ENCODE data around the gene MAPK11. TPM values are rescaled to one million over a fixed set of nuclear protein-coding genes. Genes with fewer than 3 reads are reported as not detected.

MAPK11 gene
- total RNA-seq, 2 donors from 2014 or later: 11.4 to 14.1 TPM

GRCh38 chr22:50308986-50309600 lies 38.9 kb upstream of the MAPK11 start:
- no peak for DNase-seq (ENCODE audit: low spot score)
- WGBS: 53% methylated on average over 6 of the region's 9 CpGs
- peaks cover 12% of the 10 kb centered on the region for H3K4me1 ChIP-seq (replicated peaks)
- intact Hi-C loops (cut with DNase I): no loop called here
- H3K27ac ChIP-seq: peak overlapping the region; percentile 52 to 77
- H3K36me3 ChIP-seq: no peaks in the 10 kb centered on the region
- TF ChIP-seq CTCF (IDR thresholded peaks at IDR 0.05): no peak
- TF ChIP-seq POLR2AphosphoS5 (IDR thresholded peaks at IDR 0.05): no peak
- no peak for TF ChIP-seq POLR2A (IDR thresholded peaks at IDR 0.05)
- H3K27me3 ChIP-seq (replicated peaks; ENCODE audit: insufficient read depth): no peaks in the 10 kb centered on the region
- H3K9me3 ChIP-seq: no peaks in the 10 kb centered on the region
- no peak overlapping the region for H3K4me3 ChIP-seq

DNA sequence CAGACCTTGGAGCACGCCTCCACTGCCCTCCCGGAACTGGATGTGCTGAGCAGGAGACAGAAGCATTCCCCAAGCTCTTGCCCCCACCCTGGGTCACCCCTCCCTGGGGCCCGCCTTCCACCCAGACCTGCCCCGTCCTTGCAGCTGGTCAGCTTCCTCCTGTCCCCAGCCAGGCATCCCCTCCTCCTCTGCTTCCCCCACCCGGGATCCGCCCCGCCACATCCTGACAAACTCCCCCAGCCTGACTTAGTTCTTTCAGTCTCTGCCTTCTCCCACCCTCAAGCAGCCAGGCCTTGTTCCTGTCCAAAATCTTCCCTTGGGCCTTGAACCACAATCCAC lies 38.4 kb upstream of the MAPK11 start:
- no peaks in the 10 kb centered on the region for H3K36me3 ChIP-seq
- DNase-seq (ENCODE audit: low spot score): no peak
- H3K4me3 ChIP-seq: no peak overlapping the region
- peak overlapping the region; percentile 52 to 77 for H3K27ac ChIP-seq
- no peaks in the 10 kb centered on the region for H3K9me3 ChIP-seq
- no peaks in the 10 kb centered on the region for H3K27me3 ChIP-seq (replicated peaks; ENCODE audit: insufficient read depth)
- peaks cover 17% of the 10 kb centered on the region for H3K4me1 ChIP-seq (replicated peaks)
- WGBS: 15% methylated on average over 7 of the region's 7 CpGs
- TF ChIP-seq POLR2A (IDR thresholded peaks at IDR 0.05) (no peak), CTCF (IDR thresholded peaks at IDR 0.05) (no peak), POLR2AphosphoS5 (IDR thresholded peaks at IDR 0.05) (no peak)
- intact Hi-C loops (cut with DNase I): no loop called here

GRCh38 chr22:50307890-50308596 lies 37.9 kb upstream of the MAPK11 start:
- no peaks in the 10 kb centered on the region for H3K27me3 ChIP-seq (replicated peaks; ENCODE audit: insufficient read depth)
- no peak for DNase-seq (ENCODE audit: low spot score)
- no peaks in the 10 kb centered on the region for H3K36me3 ChIP-seq
- peak overlapping the region; percentile 52 to 77 for H3K27ac ChIP-seq
- TF ChIP-seq POLR2A (IDR thresholded peaks at IDR 0.05) (no peak), POLR2AphosphoS5 (IDR thresholded peaks at IDR 0.05) (no peak), CTCF (IDR thresholded peaks at IDR 0.05) (no peak)
- H3K4me1 ChIP-seq (replicated peaks): peaks cover 22% of the 10 kb centered on the region
- WGBS: 31% methylated on average over 17 of the region's 19 CpGs
- H3K4me3 ChIP-seq: no peak overlapping the region
- intact Hi-C loops (cut with DNase I): no loop called here
- H3K9me3 ChIP-seq: no peaks in the 10 kb centered on the region

- no peak for TF ChIP-seq CTCF (IDR thresholded peaks at IDR 0.05)
- TF ChIP-seq POLR2AphosphoS5 (IDR thresholded peaks at IDR 0.05): peak; percentile 41
- TF ChIP-seq POLR2A (IDR thresholded peaks at IDR 0.05): peak; percentile 87
- intact Hi-C loops (cut with DNase I): no loop called here
- DNase-seq (ENCODE audit: low spot score): peak; percentile 82
These were observed 36.9 kb upstream of the MAPK11 start, which contains the start of gene PLXNB2 for GRCh38 chr22:50306753-50307749. TSS of gene PLXNB2 (minus strand) at chr22:50307646. CDS start at chr22:50290584, 17,062 bp downstream.

More at GRCh38 chr22:50306753-50307749, 36.9 kb upstream of the MAPK11 start, which contains the start of gene PLXNB2:
- no peaks in the 10 kb centered on the region for H3K9me3 ChIP-seq
- H3K4me3 ChIP-seq: peak within 1 kb of the TSS; percentile 75 to 93
- no peaks in the 10 kb centered on the region for H3K27me3 ChIP-seq (replicated peaks; ENCODE audit: insufficient read depth)
- H3K36me3 ChIP-seq: no peaks in the 10 kb centered on the region
- H3K4me1 ChIP-seq (replicated peaks): peaks cover 32% of the 10 kb centered on the region
- under 1% methylated on average over 19 of the region's 105 CpGs for WGBS
- H3K27ac ChIP-seq: peak within 1 kb of the TSS; percentile 91 to 94

Measured in prostate gland (tissue), 2 donors.